Right atrium auricular region (tissue), 2 donors: Measurements from ENCODE around the gene SERGEF. TPM values are rescaled to one million over a fixed set of nuclear protein-coding genes. Genes with fewer than 3 reads are reported as not detected.

Experiments
- DNase-seq: peaks from one replicate; pipeline ENCODE4 v3.0.0-alpha.2; 2019; ENCODE audit warnings: low spot score
- H3K27ac ChIP-seq, 2 donors: fragments of 200-600 bp; sonication (generic); 1 replicate in 1 of 2; 2 replicates in 1 of 2; pipeline ENCODE4 v1.5.1; 2016 to 2019
- H3K27me3 ChIP-seq, 2 donors: fragments of 200-600 bp; sonication (generic); one replicate each; pipeline versions ENCODE4 v1.5.1 to v1.6.0; 2017 to 2019
- H3K36me3 ChIP-seq: fragments of 200-600 bp; sonication (generic); one replicate; pipeline ENCODE4 v1.5.1; 2016
- H3K4me1 ChIP-seq, 2 donors: fragments of 200-600 bp; sonication (generic); one replicate each; pipeline versions ENCODE4 v1.5.1 to v1.6.0; 2017 to 2019
- H3K4me3 ChIP-seq, 2 donors: fragments of 200-600 bp; sonication (generic); 1 replicate in 1 of 2; 2 replicates in 1 of 2; pipeline ENCODE4 v1.5.1; 2017 to 2019; ENCODE audit warnings: mild to moderate bottlenecking in 1 of 2, moderate library complexity in 1 of 2
- H3K9me3 ChIP-seq, 2 donors: fragments of 200-600 bp; sonication (generic); one replicate each; pipeline ENCODE4 v1.5.1; 2019
- CTCF ChIP-seq, 2 donors: fragments of 200-600 bp; sonication (generic); IDR thresholded peaks; one replicate each; pipeline ENCODE4 v1.5.1; 2019; ENCODE audit warnings: antibody characterized with exemption in 2 of 2
- total RNA-seq, 2 donors: library from RNA; depleted of rRNA; stranded (reverse); fragments of >200 nt; gene quantifications; one replicate each; pipeline ENCODE4 v1.1.0, GENCODE V29; 2016

Gene SERGEF
- total RNA-seq = 10 to 100 TPM; 18.1 to 27.6 TPM

- Histone ChIP-seq H3K9me3 (no peaks in the 10 kb centered on the region), H3K36me3 (no peaks in the 10 kb centered on the region), H3K27ac (peak within 1 kb of the TSS; percentile 80 to 91), H3K27me3 (no peaks in the 10 kb centered on the region), H3K4me1 (peaks cover 0 to 19% of the 10 kb centered on the region in 2 donors), H3K4me3 (peak within 1 kb of the TSS; percentile 56 to 68)
- DNase-seq = peak; percentile 85
- peak; percentile 27 for TF ChIP-seq CTCF (IDR thresholded peaks at IDR 0.05)
Observed at GRCh38 chr11:18012906-18013781, at the start of gene SERGEF. SERGEF (minus strand) TSS chr11:18013047; CDS start chr11:18013010, 37 bp downstream.

- no peak for TF ChIP-seq CTCF (IDR thresholded peaks at IDR 0.05)
- no peak overlapping the region for H3K27ac ChIP-seq
- DNase-seq = no peak
Observed at GRCh38 chr11:18061351-18061750, 48.5 kb upstream of the SERGEF start.

GRCh38 chr11:18056561-18057181 is 43.8 kb upstream of the SERGEF start:
- Histone ChIP-seq H3K4me3 (no peak overlapping the region), H3K27ac (no peak overlapping the region), H3K27me3 (no peaks in the 10 kb centered on the region), H3K9me3 (no peaks in the 10 kb centered on the region), H3K4me1 (no peaks in the 10 kb centered on the region), H3K36me3 (no peaks in the 10 kb centered on the region)
- TF ChIP-seq CTCF (IDR thresholded peaks at IDR 0.05) = no peak
- no peak for DNase-seq

More at GRCh38 chr11:18061351-18061750, 48.5 kb upstream of the SERGEF start:
- H3K9me3 ChIP-seq = no peaks in the 10 kb centered on the region
- no peak overlapping the region for H3K4me3 ChIP-seq
- H3K4me1 ChIP-seq = no peaks in the 10 kb centered on the region
- no peaks in the 10 kb centered on the region for H3K27me3 ChIP-seq
- no peaks in the 10 kb centered on the region for H3K36me3 ChIP-seq

DNA sequence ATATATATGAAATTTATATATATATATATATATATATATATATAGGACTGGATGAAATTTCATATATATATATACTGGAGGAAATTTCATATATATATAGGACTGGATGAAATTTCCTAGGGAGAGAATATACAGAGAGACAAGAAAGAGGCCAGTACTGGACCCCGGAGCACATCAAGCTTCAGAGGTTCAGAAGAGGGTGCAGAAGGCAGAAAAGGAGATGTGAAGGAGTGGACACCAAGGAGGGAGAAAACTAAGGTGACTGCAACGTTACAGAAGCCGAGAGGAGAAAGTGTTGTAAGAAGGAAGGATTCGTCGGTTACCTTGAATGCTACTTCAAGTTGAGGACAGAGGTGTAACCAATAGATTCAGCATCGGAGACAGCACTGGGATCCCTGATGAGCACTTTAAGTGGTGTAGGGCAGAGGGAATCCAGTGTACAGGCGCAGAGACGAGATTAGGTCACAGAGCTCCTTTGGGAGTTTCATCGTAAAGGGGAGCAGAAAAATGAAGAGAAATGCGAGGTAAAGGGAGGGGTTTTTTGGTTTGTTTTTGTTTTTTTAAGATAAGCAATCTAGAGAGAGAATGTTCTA is 41.8 kb upstream of the SERGEF start:
- Histone ChIP-seq H3K27me3 (no peaks in the 10 kb centered on the region), H3K9me3 (no peaks in the 10 kb centered on the region), H3K4me3 (no peak overlapping the region), H3K36me3 (no peaks in the 10 kb centered on the region), H3K27ac (no peak overlapping the region), H3K4me1 (no peaks in the 10 kb centered on the region)
- DNase-seq = no peak
- no peak for TF ChIP-seq CTCF (IDR thresholded peaks at IDR 0.05)

DNA sequence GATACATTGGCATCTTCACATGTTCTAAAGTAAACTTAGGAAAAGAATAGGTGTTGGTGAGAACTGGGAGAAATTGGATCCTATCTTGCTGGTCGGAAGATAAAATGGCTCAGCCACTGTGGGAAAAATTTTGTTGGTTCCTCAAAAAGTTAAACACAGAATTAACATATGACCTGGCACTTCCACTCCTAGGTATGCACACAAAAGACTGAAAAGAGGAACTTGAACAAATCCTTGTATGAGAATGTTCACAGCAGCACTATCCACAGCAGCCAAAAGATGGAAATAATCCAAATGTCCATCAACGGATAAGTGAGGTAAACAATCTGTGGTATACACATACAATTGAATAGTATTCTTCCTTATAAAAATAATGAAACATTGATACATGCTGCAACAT is 38.0 kb upstream of the SERGEF start:
- peaks cover 0 to 10% of the 10 kb centered on the region in 2 donors for H3K4me1 ChIP-seq
- no peak for DNase-seq
- no peak for TF ChIP-seq CTCF (IDR thresholded peaks at IDR 0.05)

More for the DNA sequence above, 38.0 kb upstream of the SERGEF start:
- Histone ChIP-seq H3K27me3 (peaks cover 3 to 7% of the 10 kb centered on the region in 2 donors), H3K27ac (no peak overlapping the region), H3K36me3 (no peaks in the 10 kb centered on the region), H3K9me3 (peaks cover 0 to 8% of the 10 kb centered on the region in 2 donors), H3K4me3 (no peak overlapping the region)
